Fibroblast of skin of scalp (primary cell): ENCODE results near the gene RAB37.

Source experiments
- DNase-seq: peaks from one replicate; pipeline ENCODE4 v3.0.0-alpha.2; 2013

Gene RAB37

GRCh38 chr17:74779948-74780400 is 42.9 kb downstream of the RAB37 start:
- no peak for DNase-seq

DNA sequence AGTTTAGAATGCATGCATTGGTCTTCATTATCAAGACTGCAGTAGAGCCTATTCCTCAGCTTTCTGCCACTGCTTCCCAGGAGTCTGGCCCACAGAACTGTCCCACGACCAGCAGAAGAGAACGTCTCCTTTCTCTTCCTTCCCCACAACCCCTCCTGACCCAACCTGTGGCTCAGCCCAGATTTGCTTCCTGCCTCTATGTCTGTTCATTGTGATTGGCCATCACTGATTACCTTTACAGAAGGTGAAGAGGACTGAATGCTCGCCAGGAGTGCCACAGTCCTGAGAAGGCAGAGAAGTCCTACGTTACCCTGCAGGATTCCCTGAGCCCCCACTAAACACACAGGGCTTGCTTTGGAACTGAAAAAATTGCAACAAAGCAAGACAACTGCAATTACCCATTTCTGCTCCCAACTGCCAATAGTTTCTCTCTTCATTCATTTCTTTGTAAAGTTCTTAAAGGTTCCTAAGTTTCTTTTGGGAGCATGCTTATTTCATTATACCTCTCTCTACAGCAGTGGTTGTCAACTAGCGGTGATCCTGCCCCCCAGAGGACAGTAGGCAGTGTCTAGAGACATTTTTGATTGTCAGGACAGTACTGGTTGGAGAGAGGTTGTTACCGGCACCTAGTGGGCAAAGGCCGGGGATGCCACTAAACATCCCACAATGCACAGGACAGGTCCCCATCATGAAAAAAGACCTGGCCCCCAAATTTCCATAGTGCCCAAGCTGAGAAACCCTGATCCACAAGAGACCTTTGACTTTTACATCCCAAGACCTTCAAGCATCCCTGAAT is 43.6 kb downstream of the RAB37 start:
- DNase-seq = peak; percentile 27

DNA sequence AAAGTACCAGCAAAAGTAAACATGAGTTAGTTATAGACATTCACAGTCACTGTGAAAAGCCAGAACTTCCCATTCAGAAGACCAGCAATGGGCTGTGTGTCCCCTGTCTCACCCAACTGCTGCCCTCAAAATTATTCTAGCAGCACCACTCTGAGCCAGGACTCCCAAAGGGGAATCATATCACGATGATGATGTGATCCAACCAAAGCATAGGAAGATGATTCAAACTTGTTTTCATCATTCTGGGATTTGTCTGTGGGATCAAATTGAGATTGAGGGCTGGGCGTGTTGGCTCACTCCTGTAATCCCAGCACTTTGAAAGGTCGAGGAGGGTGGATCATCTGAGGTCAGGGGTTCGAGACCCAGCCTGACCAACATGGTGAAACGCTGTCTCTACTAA is 45.5 kb downstream of the RAB37 start:
- DNase-seq = no peak

DNA sequence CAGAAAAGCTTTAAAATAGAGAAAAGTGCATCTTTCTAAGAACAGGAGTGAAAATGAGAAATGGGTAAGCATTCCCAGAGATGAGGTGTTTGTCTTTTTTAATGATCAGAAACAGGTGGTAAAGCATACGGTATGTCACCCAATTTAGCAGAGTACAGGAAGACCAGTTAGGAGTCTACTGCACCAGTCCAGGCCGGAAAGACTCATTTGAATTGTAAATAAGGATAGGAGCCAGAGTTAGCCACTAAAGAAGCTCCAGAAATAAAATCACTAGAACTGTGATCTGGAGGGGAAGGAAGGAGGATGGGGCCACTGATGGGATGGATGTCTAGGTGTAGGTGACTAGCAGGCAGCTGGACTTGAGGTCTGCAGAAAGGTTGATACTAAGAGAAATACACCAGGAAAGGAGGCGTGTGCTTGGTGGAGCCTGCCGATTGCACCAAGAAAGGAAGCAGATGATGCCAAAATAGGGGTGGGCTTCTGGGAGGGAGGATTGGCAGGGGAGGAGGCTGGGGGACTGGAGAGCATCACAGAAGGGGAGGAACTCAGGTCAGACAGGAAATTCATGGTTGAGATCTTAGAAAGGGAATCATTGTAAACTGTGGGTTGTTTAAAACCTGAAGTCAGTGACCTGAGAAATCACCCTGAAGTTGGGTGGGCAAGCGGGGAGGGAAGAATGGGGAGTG is 47.2 kb downstream of the RAB37 start:
- no peak for DNase-seq

- no peak for DNase-seq
Observed at GRCh38 chr17:74785096-74785980, 48.3 kb downstream of the RAB37 start.

- no peak for DNase-seq
Observed at GRCh38 chr17:74785981-74786360, 48.9 kb downstream of the RAB37 start.

- no peak for DNase-seq
Observed at GRCh38 chr17:74786431-74787055, 49.5 kb downstream of the RAB37 start.

- no peak for DNase-seq
Observed at GRCh38 chr17:74790161-74791058, 53.4 kb downstream of the RAB37 start.

DNA sequence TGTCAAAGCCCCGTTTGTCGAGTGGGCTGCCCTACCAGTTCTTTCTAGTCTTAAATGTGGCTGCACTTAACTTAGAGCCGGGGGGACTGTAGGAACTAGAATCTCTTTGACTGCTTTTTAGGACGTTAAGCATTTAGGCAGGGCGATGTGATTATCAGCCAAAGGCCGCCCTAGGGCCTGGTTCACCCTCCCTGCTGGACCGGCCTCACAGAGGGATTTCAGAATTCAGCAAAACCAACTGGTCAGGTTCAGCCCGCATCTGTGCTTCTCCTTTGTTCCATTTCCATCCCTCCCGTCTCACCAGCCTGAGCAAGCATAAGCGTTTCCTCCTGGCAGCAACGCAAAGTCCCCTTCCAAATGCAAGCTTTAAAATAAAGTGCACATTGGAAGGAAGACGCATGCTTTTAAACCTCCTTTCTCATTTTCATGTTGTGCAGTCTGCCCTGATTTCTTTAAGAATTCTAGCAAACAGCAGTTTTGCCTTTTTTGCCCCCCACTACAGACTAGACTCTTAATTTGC is 55.6 kb downstream of the RAB37 start:
- DNase-seq = no peak

DNA sequence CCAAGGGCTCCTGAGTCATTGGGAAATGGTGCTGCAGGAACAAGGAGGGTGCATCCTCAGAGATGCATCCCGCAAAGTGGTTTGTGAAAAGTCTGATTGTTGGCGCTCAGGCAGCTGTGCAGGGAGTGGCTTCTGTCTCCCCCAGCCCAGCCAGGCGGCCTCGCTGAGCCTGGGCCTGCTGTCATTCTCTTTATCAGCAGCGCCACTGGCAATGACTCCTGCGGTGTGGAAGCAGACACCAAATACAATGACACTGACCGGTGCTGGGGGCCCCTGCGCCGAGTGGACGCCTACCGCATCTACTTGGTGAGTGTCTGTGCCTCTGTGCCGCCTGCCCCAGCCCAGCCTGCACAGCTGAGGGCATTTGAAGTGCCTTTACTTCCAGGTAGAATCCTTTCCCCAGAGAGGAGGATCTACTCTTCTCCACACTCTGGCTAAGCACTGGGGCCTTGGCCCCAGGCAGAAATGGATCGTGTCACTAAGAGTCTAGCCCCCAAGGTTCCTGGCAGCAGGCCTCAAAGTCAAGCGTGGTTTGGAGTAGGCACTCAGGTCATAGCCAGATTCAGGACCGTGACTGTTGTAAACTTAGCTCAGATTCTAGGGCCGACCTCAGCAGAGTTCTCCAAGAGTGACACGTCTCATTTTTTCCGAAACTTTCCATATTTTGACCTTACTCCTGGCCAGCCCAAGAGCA is 58.4 kb downstream of the RAB37 start:
- no peak for DNase-seq

GRCh38 chr17:74796211-74796610 is 59.2 kb downstream of the RAB37 start:
- no peak for DNase-seq

DNA sequence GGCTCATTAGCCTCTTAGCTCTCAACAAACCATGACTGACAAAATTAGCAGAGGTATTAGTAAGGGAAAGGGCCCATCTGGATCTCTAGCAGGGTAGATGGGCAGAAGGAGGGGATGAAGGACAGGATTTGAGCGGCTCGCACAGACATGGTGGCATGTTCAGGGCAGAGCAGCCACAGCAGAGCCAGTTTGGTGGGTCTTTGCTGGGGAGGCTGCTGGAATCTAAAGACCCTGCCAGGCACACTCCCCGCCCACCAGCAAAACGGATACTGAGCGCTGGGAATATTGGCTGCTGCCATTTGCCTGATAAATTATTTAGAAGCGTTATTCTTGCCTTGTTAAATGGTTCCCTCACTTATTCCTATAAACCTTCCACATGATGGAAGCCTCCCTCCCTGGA is 59.8 kb downstream of the RAB37 start:
- no peak for DNase-seq
